ENCODE measurements around the gene DLX3. TPM values are rescaled to one million over a fixed set of nuclear protein-coding genes. Genes with fewer than 3 reads are reported as not detected.

The DLX3 gene
- total and polyA plus RNA-seq, 4 donors, result 0.10 to 0.44 (median 0.39) TPM; not detected in 1

DNA sequence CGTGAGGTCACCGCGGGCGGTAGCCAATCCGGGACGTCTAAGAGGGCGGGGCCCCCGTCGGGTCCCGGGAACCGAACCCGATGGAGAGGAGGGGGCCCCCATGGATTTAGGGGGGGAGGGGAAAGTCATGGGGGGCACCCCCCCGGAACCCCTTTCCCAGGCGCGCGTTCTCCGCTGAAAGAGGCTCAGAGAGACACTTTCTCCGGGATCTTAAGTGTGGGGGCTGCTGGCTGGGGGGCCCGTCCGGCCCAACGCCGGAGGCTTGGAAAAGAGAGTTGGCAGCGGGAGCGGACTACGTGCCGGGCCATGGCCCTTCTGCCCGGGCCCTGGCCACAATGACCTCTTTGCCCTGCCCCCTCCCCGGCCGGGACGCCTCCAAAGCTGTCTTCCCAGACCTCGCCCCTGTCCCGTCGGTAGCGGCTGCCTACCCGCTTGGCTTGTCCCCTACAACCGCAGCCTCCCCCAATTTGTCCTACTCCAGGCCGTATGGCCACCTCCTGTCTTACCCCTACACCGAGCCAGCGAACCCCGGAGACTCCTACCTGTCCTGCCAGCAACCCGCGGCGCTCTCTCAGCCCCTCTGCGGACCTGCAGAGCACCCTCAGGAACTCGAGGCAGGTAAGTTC, 25.8 kb downstream of the DLX3 start, which contains the start of gene DLX4:
Gene DLX4, plus strand, starts transcription at position 57 of the 626 bp plus-strand sequence. Its CDS starts 279 bp downstream, at position 336.
- no peak for DNase-seq (ENCODE audit: low read depth in 4 of 6, low spot score in 6 of 6)
- H3K4me1 ChIP-seq (ENCODE audit: control insufficient read depth, insufficient read depth, low read length), result peaks cover 40% of the 10 kb centered on the region
- WGBS (ENCODE audit: insufficient coverage), result under 1% methylated on average over 38 of the region's 45 CpGs

DNA sequence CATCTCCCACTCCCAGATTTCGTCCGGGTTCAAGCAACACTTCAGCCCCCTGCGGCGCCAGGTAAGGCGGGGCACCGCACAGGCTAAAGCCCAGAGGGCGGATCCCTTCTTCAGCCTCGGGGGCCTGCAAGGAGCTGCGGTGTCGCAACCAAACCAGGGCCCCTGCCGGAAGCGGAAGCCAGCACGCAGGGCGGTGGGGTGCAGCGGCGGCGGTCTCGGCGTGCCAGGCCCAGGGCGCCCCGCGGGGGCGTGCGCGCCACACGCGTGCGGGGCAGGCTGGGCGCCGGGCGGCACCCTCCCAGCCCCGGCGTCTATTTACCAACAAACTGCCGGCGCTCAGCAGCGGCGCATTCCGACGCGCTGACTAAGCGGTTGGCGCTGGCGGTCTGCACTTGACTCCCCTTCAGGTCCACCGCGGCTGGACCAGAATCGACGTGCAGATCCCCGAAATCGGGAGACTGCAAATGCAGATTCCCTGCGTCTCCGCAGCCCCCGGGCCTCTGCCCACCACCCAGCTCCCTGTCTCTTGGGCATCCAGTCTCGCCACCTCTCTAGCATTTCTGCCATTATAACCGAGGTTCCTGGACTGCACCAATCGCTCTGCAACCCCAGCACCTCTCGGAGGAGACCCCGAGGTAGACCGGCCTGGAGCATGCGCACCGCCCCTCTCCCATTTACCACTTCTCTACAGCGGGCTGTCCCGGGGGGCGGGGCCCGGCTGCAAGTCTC, 26.5 kb downstream of the DLX3 start:
- Histone ChIP-seq H3K4me1 (ENCODE audit: control insufficient read depth, insufficient read depth, low read length) (peaks cover 47% of the 10 kb centered on the region), H3K36me3 (ENCODE audit: control insufficient read depth, insufficient read depth, low read length) (no peaks in the 10 kb centered on the region), H3K9me3 (ENCODE audit: control insufficient read depth, insufficient read depth, low read length) (peaks cover 2% of the 10 kb centered on the region), H3K27ac (ENCODE audit: low read depth, low read length) (no peak overlapping the region), H3K4me3 (ENCODE audit: low read depth, low read length) (peak overlapping the region; percentile 35), H3K27me3 (ENCODE audit: control insufficient read depth, insufficient read depth, low read length) (peaks cover 99% of the 10 kb centered on the region)
- peak in 2 of 6 donors; percentile 47 to 55 for DNase-seq (ENCODE audit: low read depth in 4 of 6, low spot score in 6 of 6)
- WGBS (ENCODE audit: insufficient coverage), result under 1% methylated on average over 60 of the region's 64 CpGs

More for the DNA sequence above, 25.8 kb downstream of the DLX3 start, which contains the start of gene DLX4:
- peaks cover 2% of the 10 kb centered on the region for H3K9me3 ChIP-seq (ENCODE audit: control insufficient read depth, insufficient read depth, low read length)
- no peak within 1 kb of the TSS for H3K27ac ChIP-seq (ENCODE audit: low read depth, low read length)
- peaks cover 99% of the 10 kb centered on the region for H3K27me3 ChIP-seq (ENCODE audit: control insufficient read depth, insufficient read depth, low read length)
- H3K36me3 ChIP-seq (ENCODE audit: control insufficient read depth, insufficient read depth, low read length), result no peaks in the 10 kb centered on the region
- peak within 1 kb of the TSS; percentile 35 for H3K4me3 ChIP-seq (ENCODE audit: low read depth, low read length)

DNA sequence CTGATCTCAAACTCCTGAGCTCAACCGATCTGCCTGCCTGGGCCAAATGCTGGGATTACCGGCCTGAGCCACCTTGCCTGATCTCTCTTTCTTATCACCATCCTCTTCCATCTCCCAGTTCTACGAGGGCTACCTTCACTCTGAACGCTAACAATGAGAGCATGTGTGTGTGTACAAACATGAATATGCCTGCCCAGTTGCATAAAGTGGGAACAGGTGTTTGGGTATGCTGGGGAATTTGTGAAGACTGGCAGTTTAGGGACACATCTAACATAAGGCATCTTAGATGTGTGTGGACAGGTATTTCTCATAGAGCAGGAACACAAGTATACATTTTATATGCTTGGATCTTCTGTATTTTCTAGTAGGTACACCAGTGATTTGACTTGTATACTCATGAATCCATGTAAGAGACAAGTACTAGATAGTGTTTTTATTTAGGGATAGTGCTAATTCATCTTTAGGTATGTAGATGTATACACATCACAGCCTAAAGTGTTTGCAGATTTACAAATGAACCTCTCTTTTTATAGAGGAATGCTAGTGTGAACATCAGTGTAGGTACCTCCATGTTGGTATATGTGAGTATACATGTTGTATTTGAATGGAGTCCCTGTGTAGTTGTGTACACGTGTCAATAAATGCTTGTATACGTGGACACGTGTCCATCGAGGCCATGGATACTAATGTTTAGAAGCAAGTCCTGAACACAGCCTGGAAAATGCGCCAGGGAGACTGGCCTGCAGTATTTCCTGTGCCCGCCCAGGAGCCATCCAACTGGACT, 27.2 kb downstream of the DLX3 start:
- DNase-seq (ENCODE audit: low read depth in 4 of 6, low spot score in 6 of 6), result no peak
- H3K4me3 ChIP-seq (ENCODE audit: low read depth, low read length), result no peak overlapping the region

DNA sequence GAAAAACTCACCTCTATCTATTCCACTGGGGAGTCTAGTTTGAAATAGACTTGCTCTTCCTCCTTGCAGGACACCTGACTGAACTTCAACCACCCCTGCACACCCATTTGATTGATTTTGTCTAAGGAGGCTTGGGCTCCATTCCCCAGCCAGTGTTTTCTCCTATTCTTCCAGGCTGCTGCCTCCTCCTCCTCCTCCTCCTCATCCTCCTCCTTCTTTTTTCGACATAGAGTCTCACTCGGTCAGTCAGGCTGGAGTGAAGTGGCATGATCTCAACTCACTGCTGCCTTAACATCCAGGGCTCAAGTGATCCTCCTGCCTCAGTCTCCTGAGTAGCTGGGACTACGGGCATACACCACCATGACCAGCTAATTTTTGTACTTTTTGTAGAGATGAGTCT, 27.8 kb downstream of the DLX3 start:
- 0% methylated on average over 2 of the region's 3 CpGs for whole genome bisulfite sequencing (ENCODE audit: insufficient coverage)
- Histone ChIP-seq H3K27me3 (ENCODE audit: control insufficient read depth, insufficient read depth, low read length) (peaks cover 99% of the 10 kb centered on the region), H3K4me3 (ENCODE audit: low read depth, low read length) (no peak overlapping the region), H3K36me3 (ENCODE audit: control insufficient read depth, insufficient read depth, low read length) (no peaks in the 10 kb centered on the region), H3K9me3 (ENCODE audit: control insufficient read depth, insufficient read depth, low read length) (peaks cover 2% of the 10 kb centered on the region), H3K27ac (ENCODE audit: low read depth, low read length) (no peak overlapping the region), H3K4me1 (ENCODE audit: control insufficient read depth, insufficient read depth, low read length) (peaks cover 38% of the 10 kb centered on the region)
- no peak for DNase-seq (ENCODE audit: low read depth in 4 of 6, low spot score in 6 of 6)

More for the DNA sequence above, 27.2 kb downstream of the DLX3 start:
- H3K4me1 ChIP-seq (ENCODE audit: control insufficient read depth, insufficient read depth, low read length), result peaks cover 44% of the 10 kb centered on the region
- no peak overlapping the region for H3K27ac ChIP-seq (ENCODE audit: low read depth, low read length)
- H3K27me3 ChIP-seq (ENCODE audit: control insufficient read depth, insufficient read depth, low read length), result peaks cover 99% of the 10 kb centered on the region
- WGBS (ENCODE audit: insufficient coverage), result 11% methylated on average over 7 of the region's 10 CpGs
- H3K36me3 ChIP-seq (ENCODE audit: control insufficient read depth, insufficient read depth, low read length), result no peaks in the 10 kb centered on the region
- H3K9me3 ChIP-seq (ENCODE audit: control insufficient read depth, insufficient read depth, low read length), result peaks cover 2% of the 10 kb centered on the region

DNA sequence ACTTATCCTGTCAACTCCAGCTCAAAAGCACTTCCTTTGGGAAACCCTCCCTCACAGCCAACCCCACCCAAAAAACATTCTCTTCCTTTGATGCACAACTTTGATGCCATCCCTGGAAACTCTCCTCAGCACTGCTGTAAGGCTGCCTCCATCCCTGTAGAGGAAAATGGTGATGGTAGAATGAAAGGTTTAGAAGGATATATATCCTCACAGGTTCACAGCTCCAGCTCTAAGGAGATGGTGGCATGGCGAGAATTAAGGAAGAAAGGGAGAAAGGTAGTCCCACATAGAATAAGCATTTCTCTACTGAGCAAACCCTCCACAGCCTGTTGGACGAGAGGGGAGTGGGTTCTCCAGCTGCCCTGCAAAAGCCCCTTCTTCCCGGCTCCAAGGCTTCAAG, 28.3 kb downstream of the DLX3 start:
- no CpG with 5 or more reads among the region's 3 CpGs for WGBS (ENCODE audit: insufficient coverage)
- H3K27ac ChIP-seq (ENCODE audit: low read depth, low read length), result no peak overlapping the region
- DNase-seq (ENCODE audit: low read depth in 4 of 6, low spot score in 6 of 6), result no peak
- H3K9me3 ChIP-seq (ENCODE audit: control insufficient read depth, insufficient read depth, low read length), result peaks cover 2% of the 10 kb centered on the region
- peaks cover 34% of the 10 kb centered on the region for H3K4me1 ChIP-seq (ENCODE audit: control insufficient read depth, insufficient read depth, low read length)
- H3K36me3 ChIP-seq (ENCODE audit: control insufficient read depth, insufficient read depth, low read length), result no peaks in the 10 kb centered on the region
- H3K4me3 ChIP-seq (ENCODE audit: low read depth, low read length), result no peak overlapping the region
- H3K27me3 ChIP-seq (ENCODE audit: control insufficient read depth, insufficient read depth, low read length), result peaks cover 98% of the 10 kb centered on the region

DNA sequence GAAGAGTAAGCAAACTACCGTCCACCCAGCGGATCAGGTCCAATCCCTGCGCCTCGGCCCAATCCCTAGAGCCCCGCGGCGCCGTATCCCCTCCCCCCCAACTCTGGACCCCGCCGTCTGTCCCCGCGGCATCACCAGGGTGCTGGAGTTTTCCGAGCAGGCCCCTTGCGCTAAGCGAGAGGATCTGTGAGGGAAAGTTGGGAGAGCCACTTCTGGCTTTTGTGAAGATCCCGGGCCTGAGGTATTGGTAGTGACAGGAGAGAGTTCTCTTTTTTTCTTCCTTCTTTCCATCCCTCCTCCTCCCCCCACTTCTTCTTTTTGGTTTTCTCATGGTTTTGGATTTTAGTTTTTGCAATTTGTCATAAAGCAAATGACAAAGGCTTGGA, 29.5 kb downstream of the DLX3 start:
- H3K4me3 ChIP-seq (ENCODE audit: low read depth, low read length), result no peak overlapping the region

DNA sequence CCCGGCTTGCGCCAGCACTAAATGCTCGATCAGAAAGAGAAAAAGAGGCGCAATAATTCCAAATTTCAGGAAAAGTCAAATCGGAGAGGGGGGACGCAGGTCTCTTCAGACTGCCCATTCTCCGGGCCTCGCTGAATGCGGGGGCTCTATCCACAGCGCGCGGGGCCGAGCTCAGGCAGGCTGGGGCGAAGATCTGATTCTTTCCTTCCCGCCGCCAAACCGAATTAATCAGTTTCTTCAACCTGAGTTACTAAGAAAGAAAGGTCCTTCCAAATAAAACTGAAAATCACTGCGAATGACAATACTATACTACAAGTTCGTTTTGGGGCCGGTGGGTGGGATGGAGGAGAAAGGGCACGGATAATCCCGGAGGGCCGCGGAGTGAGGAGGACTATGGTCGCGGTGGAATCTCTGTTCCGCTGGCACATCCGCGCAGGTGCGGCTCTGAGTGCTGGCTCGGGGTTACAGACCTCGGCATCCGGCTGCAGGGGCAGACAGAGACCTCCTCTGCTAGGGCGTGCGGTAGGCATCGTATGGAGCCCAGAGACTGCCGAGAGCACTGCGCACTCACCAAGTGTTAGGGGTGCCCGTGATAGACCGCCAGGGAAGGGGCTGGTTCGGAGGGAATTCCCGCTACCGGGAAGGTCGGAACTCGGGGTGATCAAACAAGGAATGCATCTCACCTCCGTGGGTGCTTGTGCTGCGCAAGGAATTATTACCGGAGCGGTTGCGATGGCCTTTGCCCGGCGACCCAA, 30.1 kb downstream of the DLX3 start:
- H3K4me1 ChIP-seq (ENCODE audit: control insufficient read depth, insufficient read depth, low read length), result peaks cover 28% of the 10 kb centered on the region
- H3K9me3 ChIP-seq (ENCODE audit: control insufficient read depth, insufficient read depth, low read length), result peaks cover 2% of the 10 kb centered on the region
- no peak for DNase-seq (ENCODE audit: low read depth in 4 of 6, low spot score in 6 of 6)
- H3K4me3 ChIP-seq (ENCODE audit: low read depth, low read length), result no peak overlapping the region
- H3K36me3 ChIP-seq (ENCODE audit: control insufficient read depth, insufficient read depth, low read length), result no peaks in the 10 kb centered on the region
- 1% methylated on average over 47 of the region's 52 CpGs for WGBS (ENCODE audit: insufficient coverage)
- peaks cover 83% of the 10 kb centered on the region for H3K27me3 ChIP-seq (ENCODE audit: control insufficient read depth, insufficient read depth, low read length)
- no peak overlapping the region for H3K27ac ChIP-seq (ENCODE audit: low read depth, low read length)

More for the DNA sequence above, 29.5 kb downstream of the DLX3 start:
- H3K36me3 ChIP-seq (ENCODE audit: control insufficient read depth, insufficient read depth, low read length), result no peaks in the 10 kb centered on the region
- WGBS (ENCODE audit: insufficient coverage), result 0% methylated on average over 2 of the region's 16 CpGs
- no peak for DNase-seq (ENCODE audit: low read depth in 4 of 6, low spot score in 6 of 6)
- H3K4me1 ChIP-seq (ENCODE audit: control insufficient read depth, insufficient read depth, low read length), result peaks cover 28% of the 10 kb centered on the region
- peaks cover 89% of the 10 kb centered on the region for H3K27me3 ChIP-seq (ENCODE audit: control insufficient read depth, insufficient read depth, low read length)
- H3K9me3 ChIP-seq (ENCODE audit: control insufficient read depth, insufficient read depth, low read length), result peaks cover 2% of the 10 kb centered on the region
- H3K27ac ChIP-seq (ENCODE audit: low read depth, low read length), result no peak overlapping the region

DNA sequence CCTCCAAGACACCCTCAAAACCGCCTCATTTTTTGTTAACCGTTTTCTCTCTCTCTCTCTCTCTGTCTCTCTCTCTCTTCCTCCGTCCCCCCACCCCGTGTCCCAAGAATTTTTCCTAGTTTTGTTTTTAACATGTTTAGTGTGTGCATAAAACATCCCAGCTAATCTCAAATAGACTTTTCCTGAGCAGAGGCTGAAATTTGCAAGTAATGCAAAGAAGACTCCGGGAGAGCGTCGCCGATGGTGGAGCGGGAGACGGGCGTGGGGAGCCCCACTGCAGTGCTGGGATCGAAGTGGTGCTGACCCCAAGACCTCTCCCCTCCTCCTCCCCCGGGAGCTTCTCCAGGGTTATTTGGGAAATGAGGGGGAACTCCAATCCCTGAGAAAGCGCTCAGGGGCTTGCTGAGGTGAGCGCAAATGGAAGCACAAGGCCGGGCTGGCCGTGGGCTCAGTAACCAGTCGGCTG, 30.7 kb downstream of the DLX3 start:
- Histone ChIP-seq H3K27me3 (ENCODE audit: control insufficient read depth, insufficient read depth, low read length) (peaks cover 80% of the 10 kb centered on the region), H3K4me1 (ENCODE audit: control insufficient read depth, insufficient read depth, low read length) (peaks cover 25% of the 10 kb centered on the region), H3K4me3 (ENCODE audit: low read depth, low read length) (no peak overlapping the region), H3K27ac (ENCODE audit: low read depth, low read length) (no peak overlapping the region), H3K36me3 (ENCODE audit: control insufficient read depth, insufficient read depth, low read length) (no peaks in the 10 kb centered on the region), H3K9me3 (ENCODE audit: control insufficient read depth, insufficient read depth, low read length) (peaks cover 2% of the 10 kb centered on the region)
- 1% methylated on average over 12 of the region's 18 CpGs for WGBS (ENCODE audit: insufficient coverage)
- peak in 2 of 6 donors; percentile 37 to 48 for DNase-seq (ENCODE audit: low read depth in 4 of 6, low spot score in 6 of 6)

Data from spinal cord (tissue), 10 donors.